Heart left ventricle (tissue), 16 donors: ENCODE data around the gene SLC7A1. TPM values are rescaled to one million over a fixed set of nuclear protein-coding genes. Genes with fewer than 3 reads are reported as not detected.

Source experiments
- ATAC-seq, 4 donors: fragments of 200-7000 bp; cut with Tn5 transposase; one replicate each; pipeline ENCODE4 v1.9.1; 2020 to 2022; ENCODE audit warnings: moderate library complexity in 4 of 4, mild to moderate bottlenecking in 3 of 4, moderate number of reproducible peaks in 1 of 4
- DNase-seq, 5 donors: peaks; one replicate each; pipeline ENCODE4 v3.0.0-alpha.2; 2020
- H3K27ac ChIP-seq, 12 donors: fragments of 200-600 bp; sonication (generic) in 4 of 12; one replicate each; pipeline versions ENCODE4 v1.5.0 to v1.8.0; 2016 to 2022; ENCODE audit warnings: mild to moderate bottlenecking in 2 of 12
- H3K27me3 ChIP-seq, 9 donors: fragments of 200-600 bp; sonication (generic) in 2 of 9; one replicate each; pipeline versions ENCODE4 v1.5.1 to v1.8.0; 2016 to 2022; ENCODE audit warnings: mild to moderate bottlenecking in 3 of 9
- H3K36me3 ChIP-seq, 9 donors: fragments of 200-600 bp; sonication (generic) in 2 of 9; one replicate each; pipeline versions ENCODE4 v1.5.0 to v1.8.0; 2018 to 2022; ENCODE audit warnings: mild to moderate bottlenecking in 2 of 9
- H3K4me1 ChIP-seq, 12 donors: fragments of 200-600 bp; sonication (generic) in 4 of 12; one replicate each; pipeline versions ENCODE4 v1.5.0 to v1.8.0; 2016 to 2022; ENCODE audit warnings: mild to moderate bottlenecking in 3 of 12
- H3K4me3 ChIP-seq, 12 donors: fragments of 200-600 bp; sonication (generic) in 4 of 12; one replicate each; pipeline versions ENCODE4 v1.5.0 to v1.8.0; 2017 to 2022; ENCODE audit warnings: mild to moderate bottlenecking in 9 of 12, moderate library complexity in 4 of 12
- H3K9me3 ChIP-seq, 12 donors: fragments of 200-600 bp; sonication (generic) in 4 of 12; one replicate each; pipeline versions ENCODE4 v1.5.0 to v1.8.0; 2016 to 2022; ENCODE audit warnings: mild to moderate bottlenecking in 1 of 12
- POLR2A ChIP-seq, 2 donors: fragments of 450-650 bp; IDR thresholded peaks; one replicate each; pipeline ENCODE4 v1.6.1; 2017; ENCODE audit warnings: antibody characterized with exemption in 2 of 2, mild to moderate bottlenecking in 2 of 2, moderate library complexity in 2 of 2
- WGBS, 4 donors: extraction: QIAGEN DNeasy Blood & Tissue Kit in 2 of 4; methylation state at CpG; one replicate each; pipeline versions ENCODE4 v1.1.5 to v1.1.7; 2013 to 2018; 5-methylcytosine and 5-hydroxymethylcytosine counted together
- intact Hi-C, 10 donors: fragments of 100-400 bp; cut with DNase I; formaldehyde crosslinking; loops; one replicate each; pipeline versions ENCODE4 v1.11.1 to v1.14.2; 2022
- polyA plus RNA-seq, 2 donors: library from polyadenylated mRNA; stranded (reverse); fragments of 200-250 nt; gene quantifications; one replicate each; pipeline ENCODE4 v1.2.3, GENCODE V29; 2013
- total RNA-seq, 9 donors: library from RNA; depleted of rRNA in 2 of 9; stranded (reverse); fragments of >200 nt in 2 of 9; fragmentation: NEBNext Ultra II Directional in 3 of 9; extraction: Animal tissue kit (Norgen Biotek cat#: 25700) in 3 of 9; gene quantifications; one replicate each; pipeline versions ENCODE4 v1.1.0 to v1.2.4, GENCODE V29; 2016 to 2023
- TF ChIP-seq, protein P1 (sequence below), 12 donors: fragments of 200-600 bp; sonication (generic) in 4 of 12; IDR thresholded peaks; one replicate each; pipeline versions ENCODE4 v1.5.0 to v1.8.0; 2018 to 2022; ENCODE audit warnings: antibody characterized with exemption in 12 of 12, mild to moderate bottlenecking in 5 of 12
- donor health status: ischemic (EF 13 %, LVEDD 7.1; RV severe dilation, severe dysfunction).
- donor health status: healthy with polysubstance abuse.
- donor health status: DM: no; HTN: yes; CAD: no.
- donor health status: DM: no; HTN: no; CAD: no.
- donor health status: ischemic (EF 25% LVEDD 6.9; RV normal size, moderate dysfunction).
- donor health status: ischemic (EF 25% LVEDD 5.7; RV mildly dilated, moderate dysfunction).
- donor health status: healthy.
- donor health status: DM: yes; HTN: yes; CAD: no.
- donor health status: ischemic (EF 35%, LVEDD 5.7; RV mildly dilated, moderate dysfunction).
- donor health status: nonischemic (EF 11% LVEDD 7.7; RV severe dilation, severe dysfunction).
- donor health status: DM: yes; HTN: yes; CAD: no.
- donor health status: PGD.
- donor health status: ischemic (EF 29% LVEDD 5.4; RV normal size, mild dysfunction).
- donor health status: nonischemic (EF 23%, LVEDD 6.1; RV moderate dilation, normal function).

Gene SLC7A1
- total and polyA plus RNA-seq, 11 donors, result 3.5 to 66.7 (median 14.3) TPM

DNA sequence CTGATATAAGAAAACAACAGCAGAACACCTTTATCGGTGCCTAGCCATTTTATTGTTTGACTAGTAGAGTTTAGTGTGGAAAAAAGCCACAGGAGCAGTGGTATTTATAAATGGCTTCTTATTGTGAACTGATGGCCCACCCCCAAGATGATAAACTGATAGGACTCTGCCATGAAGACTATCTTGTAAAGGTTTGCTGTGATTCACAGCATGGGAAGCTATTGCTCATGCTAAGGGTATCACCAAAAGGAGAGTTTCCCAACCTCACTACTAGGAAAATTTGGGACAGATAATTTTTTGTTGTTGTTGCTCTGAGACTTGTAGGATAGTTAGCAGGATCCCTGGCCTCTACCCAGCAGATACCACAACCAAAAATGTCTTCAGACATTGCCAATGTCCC lies 12.0 kb upstream of the SLC7A1 start:
- DNase-seq (no peak), ATAC-seq (no peak)
- Histone ChIP-seq H3K4me1 (peaks cover 0 to 17% (median 0%) of the 10 kb centered on the region in 12 donors), H3K36me3 (no peaks in the 10 kb centered on the region), H3K27ac (no peak overlapping the region), H3K9me3 (no peaks in the 10 kb centered on the region), H3K27me3 (no peaks in the 10 kb centered on the region), H3K4me3 (no peak overlapping the region)
- intact Hi-C loops, result no loop called here
- TF ChIP-seq POLR2A (IDR thresholded peaks at IDR 0.05), result no peak
- TF ChIP-seq, protein P1, sequence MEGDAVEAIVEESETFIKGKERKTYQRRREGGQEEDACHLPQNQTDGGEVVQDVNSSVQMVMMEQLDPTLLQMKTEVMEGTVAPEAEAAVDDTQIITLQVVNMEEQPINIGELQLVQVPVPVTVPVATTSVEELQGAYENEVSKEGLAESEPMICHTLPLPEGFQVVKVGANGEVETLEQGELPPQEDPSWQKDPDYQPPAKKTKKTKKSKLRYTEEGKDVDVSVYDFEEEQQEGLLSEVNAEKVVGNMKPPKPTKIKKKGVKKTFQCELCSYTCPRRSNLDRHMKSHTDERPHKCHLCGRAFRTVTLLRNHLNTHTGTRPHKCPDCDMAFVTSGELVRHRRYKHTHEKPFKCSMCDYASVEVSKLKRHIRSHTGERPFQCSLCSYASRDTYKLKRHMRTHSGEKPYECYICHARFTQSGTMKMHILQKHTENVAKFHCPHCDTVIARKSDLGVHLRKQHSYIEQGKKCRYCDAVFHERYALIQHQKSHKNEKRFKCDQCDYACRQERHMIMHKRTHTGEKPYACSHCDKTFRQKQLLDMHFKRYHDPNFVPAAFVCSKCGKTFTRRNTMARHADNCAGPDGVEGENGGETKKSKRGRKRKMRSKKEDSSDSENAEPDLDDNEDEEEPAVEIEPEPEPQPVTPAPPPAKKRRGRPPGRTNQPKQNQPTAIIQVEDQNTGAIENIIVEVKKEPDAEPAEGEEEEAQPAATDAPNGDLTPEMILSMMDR (IDR thresholded peaks at IDR 0.05), result no peak
- WGBS, 4 donors, result 92 to 100% (median 99%) methylated on average over 1 of the region's 1 CpG

- Histone ChIP-seq H3K36me3 (no peaks in the 10 kb centered on the region), H3K27ac (peak overlapping the region in 7 of 12 donors; percentile 56 to 78 (median 72)), H3K9me3 (no peaks in the 10 kb centered on the region), H3K4me1 (peaks cover 0 to 17% (median 0%) of the 10 kb centered on the region in 12 donors), H3K4me3 (no peak overlapping the region), H3K27me3 (no peaks in the 10 kb centered on the region)
- ATAC-seq (peak; percentile 96 to 98 (median 98)), DNase-seq (peak in 4 of 5 donors; percentile 45 to 80 (median 60))
- intact Hi-C loops, result no loop called here
- TF ChIP-seq, protein P1 (IDR thresholded peaks at IDR 0.05), result no peak
- TF ChIP-seq POLR2A (IDR thresholded peaks at IDR 0.05), result no peak
- WGBS, 4 donors, result 28 to 39% (median 36%) methylated on average over 8 of the region's 8 CpGs
These were observed 10.5 kb upstream of the SLC7A1 start for GRCh38 chr13:29605860-29606526.

GRCh38 chr13:29598321-29598720 lies 2.8 kb upstream of the SLC7A1 start:
- no peak overlapping the region for H3K27ac ChIP-seq
- WGBS, 4 donors, result 90 to 95% (median 94%) methylated on average over 2 of the region's 2 CpGs
- H3K4me1 ChIP-seq, result peaks cover 0 to 20% (median 5%) of the 10 kb centered on the region in 12 donors
- peaks cover 0 to 6% (median 0%) of the 10 kb centered on the region in 9 donors for H3K27me3 ChIP-seq
- intact Hi-C loops, result loop anchor here in 2 of 10 donors (5.0 to 10.0 kb wide), 2 partner anchors 89 to 516 kb away; no protein-coding TSS in a partner anchor
- H3K9me3 ChIP-seq, result no peaks in the 10 kb centered on the region
- no peak for TF ChIP-seq POLR2A (IDR thresholded peaks at IDR 0.05)
- TF ChIP-seq, protein P1 (IDR thresholded peaks at IDR 0.05), result no peak
- no peaks in the 10 kb centered on the region for H3K36me3 ChIP-seq
- no peak overlapping the region for H3K4me3 ChIP-seq
- no peak for DNase-seq
- no peak for ATAC-seq

- ATAC-seq (no peak), DNase-seq (no peak)
- no peak overlapping the region for H3K27ac ChIP-seq
- 94 to 98% (median 97%) methylated on average over 3 of the region's 3 CpGs for WGBS, 4 donors
- H3K27me3 ChIP-seq, result peaks cover 0 to 6% (median 0%) of the 10 kb centered on the region in 9 donors
- H3K4me3 ChIP-seq, result no peak overlapping the region
- no peaks in the 10 kb centered on the region for H3K9me3 ChIP-seq
- intact Hi-C loops, result loop anchor here in 2 of 10 donors (5.0 to 10.0 kb wide), 2 partner anchors 90 to 517 kb away; no protein-coding TSS in a partner anchor
- no peaks in the 10 kb centered on the region for H3K36me3 ChIP-seq
- TF ChIP-seq POLR2A (IDR thresholded peaks at IDR 0.05), result no peak
- H3K4me1 ChIP-seq, result peaks cover 0 to 20% (median 5%) of the 10 kb centered on the region in 12 donors
These were observed 2.2 kb upstream of the SLC7A1 start for GRCh38 chr13:29597706-29598105.
